ENCODE results near the gene BTNL9. TPM values are rescaled to one million over a fixed set of nuclear protein-coding genes. Genes with fewer than 3 reads are reported as not detected.
"Not testable (repeated sequence)": the region's sequence is repeated elsewhere in the genome, so short reads cannot be mapped to it uniquely, and the experiment has no call there.

The BTNL9 gene
- total RNA-seq, 1 experiment from 2014 or later = 1.0 TPM

GRCh38 chr5:181059297-181060230, 19.5 kb downstream of the BTNL9 start:
- no peak for DNase-seq (ENCODE audit: extremely low read depth, low read depth)

GRCh38 chr5:181060231-181060590, 20.1 kb downstream of the BTNL9 start:
- no peak for DNase-seq (ENCODE audit: extremely low read depth, low read depth)

DNA sequence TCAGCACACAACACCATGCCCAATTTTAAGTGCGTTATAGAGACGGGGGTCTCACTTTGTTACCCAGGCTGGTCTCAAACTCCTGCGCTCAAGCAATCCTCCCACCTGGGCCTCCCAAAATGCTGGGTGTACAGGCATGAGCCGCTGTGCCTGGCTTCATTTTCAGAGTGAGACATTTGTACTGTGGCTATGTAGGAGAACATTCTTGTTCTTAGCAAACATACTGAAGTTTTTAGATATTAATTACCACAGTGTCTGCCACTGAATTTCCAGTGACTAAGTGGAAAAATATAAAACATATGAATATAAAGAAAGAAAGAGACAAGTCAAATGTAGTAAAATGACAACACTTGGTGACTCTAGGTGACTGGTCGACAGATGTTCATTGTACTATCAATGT, 20.9 kb downstream of the BTNL9 start:
- DNase-seq (ENCODE audit: extremely low read depth, low read depth) = no peak

DNA sequence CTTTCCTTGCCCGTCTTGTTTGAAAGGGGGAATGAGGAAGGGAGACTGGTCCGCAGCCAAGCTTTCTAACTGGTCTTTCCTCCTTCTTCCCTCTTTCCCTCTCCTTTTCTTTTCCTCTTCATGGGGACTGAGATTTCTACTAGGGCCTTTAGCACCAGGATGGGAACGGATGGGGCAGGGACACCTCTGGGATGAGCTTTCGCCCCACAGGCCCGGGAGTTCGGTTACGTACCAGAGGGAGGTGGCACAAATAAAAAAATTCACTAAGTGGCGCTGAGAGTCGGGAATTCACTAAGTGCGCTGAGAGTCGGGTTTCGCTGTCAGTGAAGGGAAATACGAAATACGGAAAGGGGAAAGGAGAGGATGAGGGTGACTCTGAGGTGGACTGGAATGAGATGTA, 21.6 kb downstream of the BTNL9 start:
- no peak for DNase-seq (ENCODE audit: extremely low read depth, low read depth)

GRCh38 chr5:181062631-181063030, 22.6 kb downstream of the BTNL9 start:
- no peak for DNase-seq (ENCODE audit: extremely low read depth, low read depth)

- no peak for DNase-seq (ENCODE audit: extremely low read depth, low read depth)
Observed at GRCh38 chr5:181063514-181063913, 23.4 kb downstream of the BTNL9 start.

DNA sequence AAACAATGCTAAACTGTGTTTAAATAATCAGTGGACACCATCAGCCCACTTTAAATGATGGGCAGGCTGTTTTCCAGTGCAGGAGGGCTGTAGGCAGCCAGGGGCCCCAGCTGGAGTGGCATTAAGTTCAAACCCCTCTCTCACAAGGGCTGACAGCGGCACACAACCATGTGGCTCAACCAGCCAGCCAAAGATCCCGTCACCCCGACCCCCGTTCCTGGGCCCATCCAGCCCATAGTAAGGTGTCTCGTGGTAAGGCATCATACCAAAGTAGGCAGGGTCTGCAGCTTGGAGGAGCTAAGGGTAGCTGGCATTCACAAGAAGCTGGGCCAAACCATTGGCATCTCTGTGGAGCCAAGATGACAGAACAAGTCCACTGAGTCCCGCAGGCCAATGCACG, 24.9 kb downstream of the BTNL9 start:
- no peak for DNase-seq (ENCODE audit: extremely low read depth, low read depth)

DNA sequence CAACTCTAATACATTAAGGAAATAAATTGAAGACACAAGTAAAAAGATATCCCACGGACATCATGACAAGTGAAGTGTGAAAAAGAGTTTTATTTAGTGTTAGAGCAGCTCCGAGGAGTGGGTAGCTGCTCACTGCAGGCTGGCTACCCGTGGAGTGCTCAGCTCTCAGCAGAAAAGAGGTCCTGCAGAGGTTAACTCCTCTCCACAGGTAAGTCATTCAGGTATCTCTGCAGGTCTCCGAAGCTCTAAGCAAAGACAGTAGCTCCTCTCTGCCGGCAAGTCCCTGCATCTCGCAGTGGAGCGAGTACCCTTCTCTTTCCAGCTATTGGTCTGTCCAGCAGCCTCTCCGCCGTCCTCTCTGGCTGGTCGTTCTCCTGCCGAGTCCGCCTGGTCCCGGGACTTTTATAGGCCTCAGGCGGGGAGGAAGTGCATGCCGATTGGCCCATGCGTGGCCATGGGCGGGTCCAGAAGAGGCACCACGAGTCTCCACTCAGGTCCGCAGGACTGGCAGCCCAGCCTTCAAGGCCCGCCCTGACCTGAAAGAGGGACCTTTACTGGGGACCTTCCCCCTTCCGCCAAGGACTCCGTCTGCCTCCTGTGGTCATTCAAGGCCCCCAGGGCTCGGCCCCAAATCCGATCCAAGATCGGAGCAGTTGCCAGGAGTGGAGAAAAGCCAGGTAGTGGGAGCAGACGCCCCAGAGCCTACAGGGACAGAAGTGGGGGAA, 29.9 kb downstream of the BTNL9 start:
- DNase-seq (ENCODE audit: extremely low read depth, low read depth) = no peak

DNA sequence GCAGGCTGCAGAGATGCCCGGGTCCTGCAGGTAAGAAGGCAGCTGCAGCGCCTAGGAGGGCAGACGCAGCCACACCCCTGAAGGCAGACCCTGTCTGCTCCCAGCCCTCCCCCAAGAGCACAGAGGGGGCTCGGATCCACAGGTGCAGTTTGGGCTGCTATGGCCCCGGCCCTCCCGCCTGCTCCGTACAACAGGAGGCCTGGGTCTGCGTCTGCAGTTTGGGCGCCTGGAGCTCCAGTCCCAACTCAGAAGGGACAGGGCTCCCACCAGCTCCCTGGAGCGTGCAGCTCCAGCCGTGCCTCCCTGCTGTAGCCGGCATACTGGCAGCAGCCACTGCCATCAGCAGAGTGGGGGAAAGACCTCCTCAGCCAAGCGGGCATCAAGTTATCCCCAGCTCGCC, 30.5 kb downstream of the BTNL9 start:
- no peak for DNase-seq (ENCODE audit: extremely low read depth, low read depth)

GRCh38 chr5:181071257-181071656, 31.2 kb downstream of the BTNL9 start:
- DNase-seq (ENCODE audit: extremely low read depth, low read depth) = no peak

DNA sequence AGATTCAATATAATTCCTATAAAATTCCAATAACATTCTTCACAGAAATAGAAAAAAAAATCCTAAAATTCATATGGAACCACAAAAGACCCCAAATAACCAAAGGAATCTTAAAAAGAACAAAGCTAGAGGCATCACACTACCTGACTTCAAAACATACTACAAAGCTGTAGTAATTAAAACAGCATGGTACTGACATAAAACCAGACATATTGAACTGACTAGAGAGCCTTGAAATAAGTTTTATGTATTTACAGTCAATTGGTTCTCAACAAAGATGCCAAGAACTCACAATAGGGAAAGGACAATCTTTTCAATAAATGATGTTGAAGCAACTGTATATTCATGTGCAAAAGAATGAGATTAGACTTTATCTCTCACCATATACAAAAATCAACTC, 36.9 kb downstream of the BTNL9 start:
- DNase-seq (ENCODE audit: extremely low read depth, low read depth) = no peak

- DNase-seq (ENCODE audit: extremely low read depth, low read depth) = no peak
Observed at GRCh38 chr5:181081989-181082388, 41.9 kb downstream of the BTNL9 start.

DNA sequence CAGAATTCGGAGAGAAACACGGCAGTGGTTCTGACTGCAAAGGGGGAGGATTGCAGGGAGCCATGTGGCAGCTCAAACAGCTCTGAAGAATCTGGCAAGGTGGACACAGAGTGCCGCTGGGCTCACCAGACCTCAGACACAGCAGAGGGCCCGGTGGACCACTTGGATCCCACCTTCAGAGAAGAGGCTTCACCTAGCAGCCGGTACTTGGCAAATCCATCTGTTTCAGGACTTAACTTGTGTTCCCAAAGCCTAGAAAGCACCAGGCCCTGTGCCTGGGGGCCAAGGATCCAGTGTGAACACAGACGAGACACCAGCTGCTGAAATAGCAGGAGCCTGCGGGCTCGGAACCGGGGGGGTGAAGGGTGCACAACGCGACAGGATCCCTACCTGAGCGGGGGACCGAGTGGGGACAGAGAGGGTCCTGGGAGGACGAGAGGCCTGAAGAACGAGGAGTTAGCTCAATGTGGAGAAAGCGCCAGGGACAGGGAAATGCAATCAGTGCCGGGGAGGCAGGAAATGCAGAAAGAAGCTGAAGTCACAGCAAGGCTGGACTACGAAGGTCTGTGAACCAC, 44.6 kb downstream of the BTNL9 start:
- no peak for DNase-seq (ENCODE audit: extremely low read depth, low read depth)

DNA sequence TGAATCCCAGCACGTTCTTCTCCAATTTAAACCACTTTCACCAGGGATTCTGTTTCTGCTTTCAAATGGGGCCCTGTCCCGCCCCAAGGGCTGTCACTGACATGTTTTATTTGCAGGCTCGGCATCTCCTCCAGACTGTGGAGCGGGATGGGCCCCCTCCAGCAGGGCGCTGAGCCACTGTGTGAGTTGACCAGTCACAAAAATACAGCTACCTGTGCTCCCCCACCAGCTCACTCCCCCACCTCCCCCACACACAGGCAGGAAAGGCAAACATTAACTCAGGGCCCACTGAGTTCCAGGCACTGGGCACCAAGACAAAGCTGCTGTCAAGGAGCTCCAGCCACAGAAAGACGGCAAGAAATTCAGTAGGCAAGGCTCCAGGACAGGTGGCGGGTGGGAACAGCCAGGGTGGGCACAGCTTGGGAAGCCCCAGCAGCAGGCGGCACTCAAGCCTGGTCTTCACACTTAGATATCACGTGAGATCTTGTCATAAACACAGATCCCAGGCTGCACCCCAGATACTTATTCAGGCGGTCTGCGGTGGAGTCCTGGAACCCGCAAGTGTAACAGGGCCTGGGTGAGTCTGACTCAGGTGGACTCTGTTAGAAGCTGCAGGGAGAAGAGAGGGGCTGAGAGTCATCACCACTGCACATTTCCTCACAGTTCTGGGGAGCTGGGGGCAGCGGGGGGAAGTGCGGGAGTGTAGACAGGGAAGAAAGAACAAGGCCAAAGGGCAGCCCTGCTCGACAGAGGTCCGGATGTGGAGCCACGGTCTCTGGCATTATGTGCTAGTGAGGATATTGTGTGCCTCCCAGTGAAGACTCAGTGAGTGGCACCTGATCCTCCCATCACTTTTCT, 46.2 kb downstream of the BTNL9 start:
- DNase-seq (ENCODE audit: extremely low read depth, low read depth) = no peak

- no peak for DNase-seq (ENCODE audit: extremely low read depth, low read depth)
Observed at GRCh38 chr5:181086884-181087205, 46.8 kb downstream of the BTNL9 start.

DNA sequence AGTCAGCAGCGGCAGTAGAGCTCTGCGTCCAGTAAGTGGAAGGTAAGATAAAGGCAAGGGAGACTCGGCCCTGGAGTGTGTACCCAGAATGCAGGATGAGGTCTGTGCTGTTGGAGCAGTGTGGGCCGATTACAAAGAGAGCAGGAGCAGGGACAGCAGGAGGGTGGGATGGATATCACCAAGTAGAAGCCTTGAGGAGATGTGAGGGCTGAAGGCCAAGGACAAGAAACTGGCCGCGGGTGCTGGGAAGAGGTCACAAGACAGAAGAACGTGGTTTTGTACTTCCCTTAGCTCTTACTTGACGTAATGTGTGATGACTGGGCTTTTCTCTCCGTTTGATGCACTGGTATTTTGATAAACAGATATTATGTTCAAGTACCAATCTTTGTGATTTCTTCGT, 47.2 kb downstream of the BTNL9 start:
- no peak for DNase-seq (ENCODE audit: extremely low read depth, low read depth)

DNA sequence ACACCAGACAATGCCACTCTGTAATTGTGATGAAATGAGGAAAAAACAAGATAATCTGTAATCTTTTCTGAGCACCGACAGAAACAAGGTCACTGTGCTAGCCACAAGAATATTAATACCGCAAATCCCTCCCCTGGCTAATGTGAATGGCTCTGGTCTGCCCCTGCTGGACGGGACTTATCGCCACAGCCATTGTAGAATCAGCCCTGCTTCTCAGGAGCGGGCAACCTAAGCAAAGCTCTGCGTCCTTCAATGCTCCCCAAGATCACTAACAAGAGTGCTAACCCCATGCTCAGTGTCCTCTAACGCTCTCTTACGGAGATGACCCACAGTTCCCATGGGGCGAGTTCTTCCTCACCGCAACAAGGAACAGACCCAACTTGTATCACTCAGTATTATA, 48.2 kb downstream of the BTNL9 start:
- no peak for DNase-seq (ENCODE audit: extremely low read depth, low read depth)

DNA sequence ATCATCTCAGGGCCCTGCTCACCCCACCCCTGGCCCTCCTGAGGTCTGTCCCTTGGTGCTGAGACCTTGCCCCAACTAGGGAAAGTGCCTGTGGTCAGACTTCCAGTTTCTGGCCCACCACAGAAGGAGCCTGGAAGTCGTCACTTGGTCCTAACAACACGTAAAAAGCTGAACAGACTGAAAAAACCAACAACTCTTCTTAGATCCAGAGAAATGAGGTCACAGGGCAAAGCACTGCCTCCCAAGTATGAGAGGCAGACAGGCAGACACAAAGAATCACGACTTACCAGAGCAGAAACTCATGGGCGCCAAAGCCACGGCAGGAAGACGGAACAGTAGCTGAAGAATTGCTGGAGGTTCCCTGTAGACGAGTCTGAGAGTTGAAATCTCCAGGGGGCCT, 52.4 kb downstream of the BTNL9 start:
- no peak for DNase-seq (ENCODE audit: extremely low read depth, low read depth)

GRCh38 chr5:181095162-181095561, 55.1 kb downstream of the BTNL9 start:
- not testable (repeated sequence) for DNase-seq (ENCODE audit: extremely low read depth, low read depth)

DNA sequence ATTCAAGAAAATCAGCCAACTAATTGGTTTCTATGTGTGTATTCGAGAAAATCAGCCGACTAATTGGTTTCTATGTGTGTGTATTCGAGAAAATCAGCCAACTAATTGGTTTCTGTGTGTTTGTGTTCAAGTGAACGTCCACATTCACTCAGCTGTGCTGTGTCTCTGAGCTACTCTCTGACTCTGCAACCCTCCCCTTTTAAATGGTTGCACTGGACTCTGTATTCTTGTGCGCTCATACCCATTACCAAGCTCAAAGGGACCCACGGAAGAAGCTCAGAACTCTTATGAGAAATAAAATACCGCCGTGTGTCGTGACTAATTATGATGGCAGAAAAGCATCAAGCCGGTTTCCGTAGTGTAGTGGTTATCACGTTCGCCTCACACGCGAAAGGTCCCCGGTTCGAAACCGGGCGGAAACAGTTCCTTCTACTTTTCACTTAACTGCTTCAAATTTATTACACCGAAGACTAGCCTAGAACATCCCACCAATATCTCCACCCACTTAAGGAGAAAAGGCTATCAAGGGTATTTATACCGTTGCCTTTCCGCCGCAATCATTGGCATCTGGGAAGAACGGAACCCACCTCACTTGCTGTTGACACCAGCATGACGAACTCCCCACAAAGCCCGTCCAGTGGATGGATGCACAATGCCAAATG, 56.8 kb downstream of the BTNL9 start:
- DNase-seq (ENCODE audit: extremely low read depth, low read depth) = not testable (repeated sequence)
